NCI-H2227 (cell line): ENCODE data around the gene GPR37L1.

Experiments used
- DNase-seq: peaks from one replicate; lab custom pipeline; 2025; ENCODE audit not compliant: unreplicated experiment; lab: John Stamatoyannopoulos, UW

The GPR37L1 gene, protein sequence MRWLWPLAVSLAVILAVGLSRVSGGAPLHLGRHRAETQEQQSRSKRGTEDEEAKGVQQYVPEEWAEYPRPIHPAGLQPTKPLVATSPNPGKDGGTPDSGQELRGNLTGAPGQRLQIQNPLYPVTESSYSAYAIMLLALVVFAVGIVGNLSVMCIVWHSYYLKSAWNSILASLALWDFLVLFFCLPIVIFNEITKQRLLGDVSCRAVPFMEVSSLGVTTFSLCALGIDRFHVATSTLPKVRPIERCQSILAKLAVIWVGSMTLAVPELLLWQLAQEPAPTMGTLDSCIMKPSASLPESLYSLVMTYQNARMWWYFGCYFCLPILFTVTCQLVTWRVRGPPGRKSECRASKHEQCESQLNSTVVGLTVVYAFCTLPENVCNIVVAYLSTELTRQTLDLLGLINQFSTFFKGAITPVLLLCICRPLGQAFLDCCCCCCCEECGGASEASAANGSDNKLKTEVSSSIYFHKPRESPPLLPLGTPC

DNA sequence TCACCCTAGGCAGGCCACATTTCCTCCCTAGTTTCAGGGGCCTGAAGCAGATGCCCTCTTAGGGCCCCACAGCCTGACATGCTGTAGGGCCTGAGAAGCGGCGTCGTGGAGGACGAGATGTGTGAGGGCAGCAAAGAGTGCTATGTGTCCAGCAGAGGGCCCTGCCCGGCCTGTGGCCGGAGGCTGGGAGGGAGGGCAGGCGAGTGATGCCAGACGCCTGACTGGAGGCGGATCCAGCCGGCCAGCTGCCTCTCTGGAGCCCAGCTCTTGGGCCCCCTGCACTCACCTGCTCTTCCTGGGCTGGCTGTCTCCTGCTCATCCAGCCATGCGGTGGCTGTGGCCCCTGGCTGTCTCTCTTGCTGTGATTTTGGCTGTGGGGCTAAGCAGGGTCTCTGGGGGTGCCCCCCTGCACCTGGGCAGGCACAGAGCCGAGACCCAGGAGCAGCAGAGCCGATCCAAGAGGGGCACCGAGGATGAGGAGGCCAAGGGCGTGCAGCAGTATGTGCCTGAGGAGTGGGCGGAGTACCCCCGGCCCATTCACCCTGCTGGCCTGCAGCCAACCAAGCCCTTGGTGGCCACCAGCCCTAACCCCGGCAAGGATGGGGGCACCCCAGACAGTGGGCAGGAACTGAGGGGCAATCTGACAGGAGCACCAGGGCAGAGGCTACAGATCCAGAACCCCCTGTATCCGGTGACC, at the start of gene GPR37L1:
Gene GPR37L1, plus strand, starts transcription at position 279 of the 697 bp plus-strand sequence. Its CDS starts 47 bp downstream, at position 326.
- no peak for DNase-seq

- no peak for DNase-seq
These were observed 49.5 kb upstream of the GPR37L1 start for GRCh38 chr1:202073206-202073605.

DNA sequence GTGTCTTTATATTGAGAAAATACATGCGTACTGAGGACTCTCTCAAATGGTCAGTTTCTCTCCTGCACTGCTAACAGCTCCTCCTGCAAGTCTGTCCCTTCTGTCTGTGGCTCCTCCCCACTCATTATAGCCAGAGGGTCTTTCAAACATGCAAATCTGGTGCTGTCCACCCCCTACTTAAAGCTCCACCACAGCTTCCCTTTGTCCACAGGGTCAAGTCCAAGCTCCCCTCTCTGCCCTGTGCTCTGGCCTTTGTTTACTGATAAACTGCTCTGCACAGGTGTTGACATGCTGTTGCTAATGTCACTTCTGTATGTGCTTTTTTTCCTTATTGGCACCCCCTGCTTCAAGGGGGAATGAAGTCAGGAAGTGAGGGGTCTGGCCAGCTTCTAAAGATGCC, 47.7 kb upstream of the GPR37L1 start:
- DNase-seq = no peak

GRCh38 chr1:202075389-202075788, 47.3 kb upstream of the GPR37L1 start:
- DNase-seq = no peak

DNA sequence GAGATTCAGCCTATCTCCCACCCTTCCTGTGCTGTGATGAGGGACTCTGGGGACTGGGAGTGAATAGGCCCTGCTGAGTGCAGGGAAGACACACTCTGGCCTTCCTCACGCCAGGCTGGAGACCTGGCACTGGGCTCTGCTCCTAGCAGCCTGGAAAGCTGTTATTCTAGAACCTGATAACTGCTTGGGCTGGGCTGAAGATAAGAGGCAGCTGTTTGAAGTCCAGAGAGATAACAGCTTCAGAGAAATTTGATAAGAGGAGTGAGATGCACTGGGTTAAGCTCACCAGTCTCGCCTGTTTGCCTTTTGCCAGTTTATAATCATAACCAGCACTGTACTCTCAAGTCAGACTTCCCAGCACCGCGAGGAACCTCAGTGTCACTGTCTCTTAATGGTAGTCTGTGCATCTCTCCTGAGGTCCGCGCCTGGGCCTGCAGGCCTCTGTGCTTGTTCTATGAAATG, 46.6 kb upstream of the GPR37L1 start:
- DNase-seq = no peak

DNA sequence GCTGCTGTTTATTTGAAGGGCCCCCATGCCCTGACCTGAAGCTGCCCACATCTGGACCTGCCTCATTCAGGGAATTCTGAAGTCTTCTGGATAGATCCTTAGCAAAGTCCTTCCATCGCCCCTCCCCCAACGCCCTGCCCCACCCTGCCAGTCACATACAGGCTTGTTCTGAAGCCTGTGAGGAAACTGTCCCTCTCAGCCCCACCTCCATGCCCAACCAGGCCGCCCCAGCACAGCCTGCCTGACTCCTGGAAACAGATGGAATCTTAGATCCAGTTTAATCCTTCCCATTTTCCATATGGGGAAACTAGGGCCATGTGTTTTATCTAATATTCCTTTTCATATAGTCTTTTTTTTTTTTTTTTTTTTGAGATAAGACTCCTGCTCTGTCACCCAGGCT, 44.5 kb upstream of the GPR37L1 start:
- DNase-seq = no peak

- DNase-seq = no peak
These were observed 40.7 kb upstream of the GPR37L1 start for GRCh38 chr1:202081992-202082391.

DNA sequence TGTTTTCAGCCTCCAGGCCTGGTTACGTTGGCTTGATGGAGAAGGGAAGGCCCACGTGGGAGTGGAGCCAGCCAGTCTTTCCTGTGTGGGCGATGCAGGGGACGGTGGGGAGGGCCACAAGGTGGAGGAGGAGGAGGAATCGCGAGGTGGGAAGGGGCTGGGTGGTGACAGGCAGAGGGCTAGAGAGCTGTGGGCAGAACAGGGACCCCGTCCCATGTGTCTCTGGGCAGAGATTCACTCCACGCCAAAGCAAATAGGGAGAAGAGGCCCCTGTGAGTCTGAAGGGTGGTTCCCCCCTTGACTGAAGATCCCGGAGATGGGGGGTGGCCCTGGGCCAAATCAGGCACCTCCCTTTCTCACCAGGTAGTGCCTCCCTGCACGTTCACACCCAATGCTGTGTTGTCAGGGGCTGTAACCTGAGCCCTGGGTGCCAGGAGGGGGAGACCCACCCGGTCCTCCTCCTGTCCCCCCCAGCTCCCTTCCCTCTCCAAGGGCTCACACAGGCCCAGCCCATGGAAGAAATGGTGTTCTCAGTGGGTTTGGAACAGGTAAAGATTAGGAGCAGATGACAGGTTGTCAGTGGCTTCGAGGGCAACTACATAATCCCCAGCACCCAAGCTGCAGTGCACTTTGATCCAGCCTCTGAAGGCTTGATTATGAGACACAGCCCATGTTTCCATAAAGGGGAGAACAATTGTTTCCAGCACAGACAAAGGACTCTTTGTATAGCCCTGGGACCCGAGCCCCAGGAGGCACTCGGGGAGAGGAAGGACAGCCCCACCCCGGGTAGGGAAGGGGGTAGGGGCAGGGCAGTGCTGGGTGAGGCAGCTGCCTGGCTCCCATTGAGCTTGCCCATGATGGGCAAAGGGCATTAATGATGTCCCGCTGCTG, 37.7 kb upstream of the GPR37L1 start:
- no peak for DNase-seq

- DNase-seq = no peak
These were observed 36.9 kb upstream of the GPR37L1 start for GRCh38 chr1:202085682-202086373.

- DNase-seq = no peak
These were observed 36.0 kb upstream of the GPR37L1 start for GRCh38 chr1:202086579-202087350.

DNA sequence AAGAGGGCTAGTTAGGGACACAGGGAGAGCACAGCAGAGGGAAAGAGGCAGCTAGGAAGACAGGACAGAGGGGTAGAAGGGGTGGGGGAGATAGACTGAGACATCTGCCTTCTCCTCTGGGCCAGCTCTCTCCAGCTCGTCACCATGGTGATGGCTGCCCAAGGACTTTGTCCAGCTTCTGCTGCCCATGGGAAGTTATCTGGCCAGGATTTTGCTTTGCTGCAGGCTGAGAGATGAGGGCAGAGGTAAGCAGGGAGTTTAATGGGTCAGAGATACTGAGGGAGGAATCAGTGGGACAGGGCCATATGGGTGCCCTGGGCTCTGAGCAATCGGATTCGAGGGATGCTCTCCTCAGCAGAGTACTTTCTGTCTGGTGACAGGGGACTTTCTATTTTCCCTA, 34.5 kb upstream of the GPR37L1 start:
- DNase-seq = no peak

DNA sequence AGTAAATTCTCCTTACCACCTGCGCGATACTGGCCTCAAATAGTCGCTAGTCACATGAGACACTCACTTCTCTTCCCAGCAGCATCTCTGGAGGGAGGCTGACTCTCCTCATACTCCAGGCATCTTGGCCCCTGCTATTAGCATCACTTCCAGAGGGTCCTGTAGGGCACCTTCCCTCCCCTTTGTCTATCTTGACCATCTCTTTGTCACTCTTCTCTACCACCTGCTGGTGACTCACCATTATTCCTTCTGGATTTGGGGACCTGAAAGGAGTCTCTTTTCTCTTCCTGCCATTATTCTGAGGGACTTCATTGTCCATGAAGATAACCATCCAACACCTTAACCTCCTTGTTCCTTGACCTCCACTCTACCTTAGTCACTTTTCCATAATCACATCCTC, 31.7 kb upstream of the GPR37L1 start:
- DNase-seq = no peak

GRCh38 chr1:202093858-202094257, 28.9 kb upstream of the GPR37L1 start:
- DNase-seq = no peak

- no peak for DNase-seq
These were observed 21.5 kb upstream of the GPR37L1 start for GRCh38 chr1:202101184-202101583.

- DNase-seq = no peak
These were observed 18.6 kb upstream of the GPR37L1 start for GRCh38 chr1:202104073-202104472.

DNA sequence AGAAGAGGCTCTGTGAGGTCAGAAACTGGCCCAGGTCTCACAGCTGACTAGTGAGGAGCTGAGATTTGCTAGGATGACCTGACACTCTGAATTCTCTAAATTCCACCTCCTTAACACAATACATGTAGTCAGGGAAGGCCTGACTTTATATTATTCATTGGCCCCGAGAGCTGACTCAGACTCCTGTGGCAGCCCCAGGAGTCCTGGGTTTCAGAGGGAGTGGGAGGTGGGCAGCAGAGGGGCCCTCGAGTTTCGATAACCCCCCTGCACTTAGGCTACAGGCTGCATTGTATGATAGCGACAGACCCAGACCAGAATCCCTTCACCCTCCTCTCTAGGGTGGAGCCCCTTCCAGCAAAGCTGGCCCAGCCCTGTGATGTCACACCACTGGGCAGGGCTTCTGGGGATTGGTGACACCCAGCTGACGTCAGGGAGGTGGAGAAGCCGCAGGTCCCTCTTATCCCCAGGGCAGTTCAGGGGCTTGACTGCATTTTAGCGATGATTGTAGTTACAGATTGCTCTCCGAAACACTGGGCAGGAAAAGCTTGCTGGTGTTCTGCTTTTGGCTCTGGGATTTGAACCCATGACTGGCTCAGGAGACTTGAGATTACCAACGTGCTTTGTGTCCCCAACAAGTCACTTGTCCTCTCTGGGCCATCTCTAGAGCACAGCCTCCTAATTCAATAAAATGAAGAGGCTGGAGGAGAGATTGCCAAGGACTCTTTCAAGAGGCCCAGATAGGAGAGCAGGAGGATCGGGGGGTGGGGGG, 17.0 kb upstream of the GPR37L1 start:
- no peak for DNase-seq

DNA sequence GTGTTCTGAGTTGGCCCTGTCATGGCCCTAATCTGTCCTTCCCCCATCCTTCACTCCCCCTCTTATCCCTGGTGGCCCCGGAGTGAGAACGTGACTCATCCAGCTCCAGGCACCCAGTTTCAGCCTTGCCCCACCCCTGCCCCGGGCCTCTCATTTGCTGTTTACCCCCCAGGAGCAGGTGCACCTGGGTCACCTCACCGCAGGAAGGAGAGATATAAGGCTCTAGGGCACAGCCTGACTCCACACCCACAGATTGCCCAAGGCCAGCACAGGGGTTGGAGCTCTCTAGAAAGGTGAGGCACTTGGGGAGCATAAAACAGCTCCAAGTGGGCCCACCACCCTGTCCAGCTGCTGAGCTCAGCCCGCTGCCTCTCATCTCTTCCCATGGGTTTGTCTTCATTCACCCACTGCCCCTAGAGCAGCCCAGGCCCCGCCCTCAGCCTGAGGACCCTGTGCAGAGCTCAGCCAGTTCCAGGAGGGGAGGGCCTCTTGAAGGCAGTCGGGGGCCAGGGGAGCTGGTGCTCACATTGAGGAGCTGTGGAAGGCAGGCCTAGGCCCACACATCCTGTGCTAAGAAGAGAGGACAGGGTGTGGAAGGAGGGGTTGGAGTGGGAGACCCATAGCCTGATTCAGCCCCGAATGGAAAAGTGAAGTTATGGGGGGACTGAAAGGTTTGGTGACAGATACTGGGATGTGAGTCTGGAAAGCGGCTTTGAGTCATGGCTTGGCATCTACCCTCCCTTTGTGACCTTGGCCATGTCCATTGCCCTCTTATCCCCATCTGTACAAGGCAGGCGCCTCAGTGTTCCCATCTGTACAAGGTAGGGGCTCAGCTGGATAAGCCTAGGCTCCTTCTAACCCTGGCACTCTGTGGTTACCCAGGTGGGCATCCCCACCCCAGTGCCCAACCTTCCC, 16.1 kb upstream of the GPR37L1 start:
- DNase-seq = no peak

GRCh38 chr1:202107321-202107761, 15.4 kb upstream of the GPR37L1 start:
- no peak for DNase-seq
